Sigmoid colon (tissue), 4 donors: ENCODE measurements around the gene TTC36.

Experiments used
- CTCF ChIP-seq, 4 experiments: fragments of 450-650 bp in 3 of 4; fragments of 200-600 bp in 1 of 4; IDR thresholded peaks; one replicate each; pipeline ENCODE4 v1.5.1; 2016 to 2019; ENCODE audit warnings: antibody characterized with exemption in 4 of 4, mild to moderate bottlenecking in 3 of 4, moderate library complexity in 2 of 4
- POLR2A ChIP-seq, 2 donors: fragments of 450-650 bp; IDR thresholded peaks; one replicate each; pipeline ENCODE4 v1.6.1; 2016; ENCODE audit warnings: antibody characterized with exemption in 2 of 2, mild to moderate bottlenecking in 2 of 2, moderate library complexity in 2 of 2
- POLR2AphosphoS5 ChIP-seq, 4 donors: sonication (generic); formaldehyde crosslinking; IDR thresholded peaks; one replicate each; pipeline ENCODE4 v1.6.1; 2017; ENCODE audit warnings: antibody characterized with exemption in 4 of 4

- no peak for TF ChIP-seq POLR2A (IDR thresholded peaks at IDR 0.05)
- no peak for TF ChIP-seq CTCF (IDR thresholded peaks at IDR 0.05)
- no peak for TF ChIP-seq POLR2AphosphoS5 (IDR thresholded peaks at IDR 0.05)
These were observed 10.2 kb downstream of the TTC36 start for GRCh38 chr11:118537409-118537980.
